ENCODE data around the gene C1QTNF9B.

- TF ChIP-seq TAF1 (IDR thresholded peaks at IDR 0.05; ENCODE audit: borderline replicate concordance, low read depth, low read length) (no peak), POLR2A (IDR thresholded peaks at IDR 0.05; ENCODE audit: low read depth, low read length) (no peak), POLR2AphosphoS5 (IDR thresholded peaks at IDR 0.05; ENCODE audit: low read depth, low read length) (no peak)
Observed at GRCh38 chr13:23847497-23847896, 49.8 kb downstream of the C1QTNF9B start.

All from GM12892 (cell line).